Measurements from ENCODE around the gene TMCO5A.

The TMCO5A gene

DNA sequence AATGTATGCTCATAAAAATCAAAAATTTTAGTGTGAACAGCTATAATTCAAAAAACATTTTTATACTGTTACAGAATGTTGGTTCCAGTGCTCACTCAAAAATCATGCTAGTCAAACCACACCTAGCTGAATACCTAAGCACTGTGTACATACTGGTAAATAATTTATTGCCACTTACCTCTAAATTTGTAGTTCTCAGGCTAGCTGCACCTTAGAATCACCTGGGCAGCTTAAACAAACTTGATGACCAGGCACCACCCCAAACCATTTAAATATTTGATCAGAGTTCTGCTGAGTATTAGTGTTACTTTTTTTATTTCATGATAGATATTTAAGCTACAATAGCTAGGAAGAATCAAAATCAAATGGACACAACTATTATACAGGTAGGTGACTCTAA is 32.3 kb upstream of the TMCO5A start:
- TF ChIP-seq, protein P1, sequence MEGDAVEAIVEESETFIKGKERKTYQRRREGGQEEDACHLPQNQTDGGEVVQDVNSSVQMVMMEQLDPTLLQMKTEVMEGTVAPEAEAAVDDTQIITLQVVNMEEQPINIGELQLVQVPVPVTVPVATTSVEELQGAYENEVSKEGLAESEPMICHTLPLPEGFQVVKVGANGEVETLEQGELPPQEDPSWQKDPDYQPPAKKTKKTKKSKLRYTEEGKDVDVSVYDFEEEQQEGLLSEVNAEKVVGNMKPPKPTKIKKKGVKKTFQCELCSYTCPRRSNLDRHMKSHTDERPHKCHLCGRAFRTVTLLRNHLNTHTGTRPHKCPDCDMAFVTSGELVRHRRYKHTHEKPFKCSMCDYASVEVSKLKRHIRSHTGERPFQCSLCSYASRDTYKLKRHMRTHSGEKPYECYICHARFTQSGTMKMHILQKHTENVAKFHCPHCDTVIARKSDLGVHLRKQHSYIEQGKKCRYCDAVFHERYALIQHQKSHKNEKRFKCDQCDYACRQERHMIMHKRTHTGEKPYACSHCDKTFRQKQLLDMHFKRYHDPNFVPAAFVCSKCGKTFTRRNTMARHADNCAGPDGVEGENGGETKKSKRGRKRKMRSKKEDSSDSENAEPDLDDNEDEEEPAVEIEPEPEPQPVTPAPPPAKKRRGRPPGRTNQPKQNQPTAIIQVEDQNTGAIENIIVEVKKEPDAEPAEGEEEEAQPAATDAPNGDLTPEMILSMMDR (IDR thresholded peaks at IDR 0.05; ENCODE audit: low read depth, low read length): no peak
- no peak overlapping the region for H3K4me3 ChIP-seq (ENCODE audit: low read depth, low read length)

- H3K4me3 ChIP-seq (ENCODE audit: low read depth, low read length): no peak overlapping the region
- TF ChIP-seq, protein P1 (IDR thresholded peaks at IDR 0.05; ENCODE audit: low read depth, low read length): no peak
Measured at GRCh38 chr15:37903919-37904625, 30.4 kb upstream of the TMCO5A start.

DNA sequence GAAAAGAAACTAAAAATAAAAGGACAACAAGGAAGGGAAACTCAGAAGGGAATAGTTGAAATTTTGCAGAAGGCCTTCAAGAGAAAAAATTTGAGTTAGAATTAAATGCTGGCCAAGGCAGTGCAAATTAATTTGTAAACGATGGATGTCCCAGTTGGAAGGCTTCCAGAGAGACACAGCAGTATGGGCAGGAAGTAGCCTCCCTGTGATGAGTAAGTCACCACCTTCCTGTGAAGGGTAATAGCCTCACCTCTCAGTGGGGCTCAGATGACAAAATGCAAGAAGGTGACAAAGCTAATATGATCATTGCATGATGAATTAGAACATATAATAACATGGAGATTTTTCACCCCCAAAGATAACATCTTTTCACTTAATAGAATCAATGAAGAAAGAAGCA is 27.3 kb upstream of the TMCO5A start:
- no peak overlapping the region for H3K4me3 ChIP-seq (ENCODE audit: low read depth, low read length)
- TF ChIP-seq, protein P1 (IDR thresholded peaks at IDR 0.05; ENCODE audit: low read depth, low read length): no peak

GRCh38 chr15:37921527-37922385 is 12.7 kb upstream of the TMCO5A start:
- TF ChIP-seq, protein P1 (IDR thresholded peaks at IDR 0.05; ENCODE audit: low read depth, low read length): no peak
- no peak overlapping the region for H3K4me3 ChIP-seq (ENCODE audit: low read depth, low read length)

- H3K4me3 ChIP-seq (ENCODE audit: low read depth, low read length): no peak overlapping the region
- TF ChIP-seq, protein P1 (IDR thresholded peaks at IDR 0.05; ENCODE audit: low read depth, low read length): no peak
Measured at GRCh38 chr15:37926136-37926535, 8.3 kb upstream of the TMCO5A start.

DNA sequence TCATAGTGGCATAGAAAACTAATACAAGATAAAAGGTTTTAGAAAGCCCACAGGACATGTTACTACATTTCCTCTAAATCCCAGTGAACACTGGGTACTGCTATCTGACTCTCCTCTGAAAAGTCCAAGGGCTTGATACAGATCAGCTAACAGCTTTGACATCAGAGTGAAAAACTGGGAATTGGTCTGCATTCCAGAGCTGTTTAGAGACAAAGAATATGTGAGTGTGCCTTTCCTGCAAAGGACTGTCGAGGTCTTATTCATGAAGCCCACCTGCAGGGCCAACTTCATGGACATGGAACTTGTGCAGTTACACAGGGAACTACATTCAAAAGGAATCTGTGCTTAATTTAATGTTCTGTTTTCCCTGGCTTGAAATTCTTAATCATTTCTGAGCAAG is 5.2 kb upstream of the TMCO5A start:
- TF ChIP-seq, protein P1 (IDR thresholded peaks at IDR 0.05; ENCODE audit: low read depth, low read length): no peak
- no peak overlapping the region for H3K4me3 ChIP-seq (ENCODE audit: low read depth, low read length)

GRCh38 chr15:37931321-37931720 is 3.1 kb upstream of the TMCO5A start:
- TF ChIP-seq, protein P1 (IDR thresholded peaks at IDR 0.05; ENCODE audit: low read depth, low read length): no peak
- H3K4me3 ChIP-seq (ENCODE audit: low read depth, low read length): no peak overlapping the region

All from WI38 (cell line).